ENCODE data around the gene SMIM38.

Gene SMIM38

GRCh38 chr11:69110451-69110850 lies 45.3 kb upstream of the SMIM38 start:
- no peak for DNase-seq (ENCODE audit: low read depth)
- no peak for TF ChIP-seq CTCF (IDR thresholded peaks at IDR 0.05; ENCODE audit: low read length, missing control alignments)
- no peak overlapping the region for H3K4me3 ChIP-seq (replicated peaks; ENCODE audit: low read depth, low read length)

- no peak for TF ChIP-seq CTCF (IDR thresholded peaks at IDR 0.05; ENCODE audit: low read length, missing control alignments)
- no peak overlapping the region for H3K4me3 ChIP-seq (replicated peaks; ENCODE audit: low read depth, low read length)
- no peak for DNase-seq (ENCODE audit: low read depth)
Observed at GRCh38 chr11:69111624-69112542, 43.9 kb upstream of the SMIM38 start.

GRCh38 chr11:69113226-69113625 lies 42.5 kb upstream of the SMIM38 start:
- TF ChIP-seq CTCF (IDR thresholded peaks at IDR 0.05; ENCODE audit: low read length, missing control alignments): no peak
- H3K4me3 ChIP-seq (replicated peaks; ENCODE audit: low read depth, low read length): no peak overlapping the region
- no peak for DNase-seq (ENCODE audit: low read depth)

GRCh38 chr11:69113646-69114340 lies 41.9 kb upstream of the SMIM38 start:
- no peak overlapping the region for H3K4me3 ChIP-seq (replicated peaks; ENCODE audit: low read depth, low read length)
- DNase-seq (ENCODE audit: low read depth): no peak
- TF ChIP-seq CTCF (IDR thresholded peaks at IDR 0.05; ENCODE audit: low read length, missing control alignments): no peak

GRCh38 chr11:69114362-69114761 lies 41.4 kb upstream of the SMIM38 start:
- no peak overlapping the region for H3K4me3 ChIP-seq (replicated peaks; ENCODE audit: low read depth, low read length)
- no peak for DNase-seq (ENCODE audit: low read depth)
- TF ChIP-seq CTCF (IDR thresholded peaks at IDR 0.05; ENCODE audit: low read length, missing control alignments): no peak

GRCh38 chr11:69114811-69115523 lies 40.8 kb upstream of the SMIM38 start:
- no peak for TF ChIP-seq CTCF (IDR thresholded peaks at IDR 0.05; ENCODE audit: low read length, missing control alignments)
- H3K4me3 ChIP-seq (replicated peaks; ENCODE audit: low read depth, low read length): no peak overlapping the region
- DNase-seq (ENCODE audit: low read depth): no peak

Measured in fibroblast of pulmonary artery (primary cell).